Neutrophil (primary cell): ENCODE results near the gene CDK16.
A peak's percentile ranks its signal among the peaks of the same experiment; 100 is the strongest.

Experiments used
- H3K27ac ChIP-seq: fragments of 200-600 bp; sonication (generic); 2 replicates; pipeline ENCODE4 v1.5.1; 2016; ENCODE audit warnings: mild to moderate bottlenecking, moderate library complexity
- H3K27me3 ChIP-seq: fragments of 200-600 bp; sonication (generic); 2 replicates; pipeline ENCODE4 v1.6.0; 2016; ENCODE audit warnings: mild to moderate bottlenecking
- H3K36me3 ChIP-seq: fragments of 200-600 bp; sonication (generic); 2 replicates; pipeline ENCODE4 v1.5.1; 2017
- H3K4me1 ChIP-seq, 2 experiments: fragments of 200-600 bp in 1 of 2; sonication (generic) in 1 of 2; 1 replicate in 1 of 2; 2 replicates in 1 of 2; pipeline versions ENCODE4 v1.5.1 to v1.6.1; 2013 to 2016; ENCODE audit warnings: low read depth in 1 of 2, low read length in 1 of 2, mild to moderate bottlenecking in 1 of 2, moderate library complexity in 1 of 2; ENCODE audit not compliant: control insufficient read depth in 1 of 2, insufficient read depth in 1 of 2
- H3K4me3 ChIP-seq, 2 experiments: fragments of 200-600 bp in 1 of 2; sonication (generic) in 1 of 2; 1 replicate in 1 of 2; 2 replicates in 1 of 2; pipeline ENCODE4 v1.5.1; 2013 to 2016; ENCODE audit warnings: low read depth in 1 of 2, low read length in 1 of 2, mild to moderate bottlenecking in 1 of 2, moderate library complexity in 1 of 2
- H3K9me3 ChIP-seq: fragments of 200-600 bp; sonication (generic); 2 replicates; pipeline ENCODE4 v1.5.1; 2016
- TF ChIP-seq, protein P1 (sequence below): fragments of 200-600 bp; sonication (generic); IDR thresholded peaks from 2 replicates; pipeline ENCODE4 v1.5.1; 2016; ENCODE audit warnings: antibody characterized with exemption

CDK16 gene

DNA sequence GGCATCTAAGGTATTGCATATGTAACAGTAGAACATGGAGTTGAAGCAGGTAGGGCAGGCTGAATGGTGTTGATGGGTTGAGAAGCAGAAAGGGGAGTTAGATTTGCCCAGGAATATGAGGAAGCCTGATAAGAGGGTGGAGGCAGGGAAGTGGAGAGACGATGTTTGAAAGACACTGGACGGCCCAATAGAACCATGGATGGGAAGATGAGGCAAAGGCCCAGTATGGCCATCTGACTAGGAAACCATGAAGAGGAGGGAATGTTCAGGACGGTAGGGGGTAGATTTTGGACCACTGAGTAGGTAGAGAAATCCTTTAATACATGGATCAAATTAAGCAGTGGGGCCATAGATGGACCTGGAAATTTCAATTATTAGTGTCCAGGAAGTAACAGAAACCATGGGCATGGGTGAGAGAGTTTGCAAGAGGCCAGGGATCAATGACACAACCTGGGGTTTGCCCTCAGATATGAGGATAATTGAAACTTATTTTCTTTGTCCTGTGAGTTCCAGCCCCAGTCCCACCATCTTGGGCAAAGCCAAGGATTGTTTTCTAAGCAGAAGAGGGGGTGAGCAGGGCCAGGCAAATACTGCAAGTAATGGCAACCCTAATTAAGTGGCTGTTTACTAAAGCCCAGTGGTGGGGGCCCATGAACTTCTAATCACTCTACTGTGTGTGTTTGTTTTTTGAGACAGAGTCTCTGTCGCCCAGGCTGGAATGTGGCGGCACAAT, 11.8 kb downstream of the CDK16 start:
- H3K27me3 ChIP-seq, result no peaks in the 10 kb centered on the region
- no peak overlapping the region for H3K27ac ChIP-seq
- peaks cover 4 to 12% of the 10 kb centered on the region in 2 experiments for H3K4me1 ChIP-seq

DNA sequence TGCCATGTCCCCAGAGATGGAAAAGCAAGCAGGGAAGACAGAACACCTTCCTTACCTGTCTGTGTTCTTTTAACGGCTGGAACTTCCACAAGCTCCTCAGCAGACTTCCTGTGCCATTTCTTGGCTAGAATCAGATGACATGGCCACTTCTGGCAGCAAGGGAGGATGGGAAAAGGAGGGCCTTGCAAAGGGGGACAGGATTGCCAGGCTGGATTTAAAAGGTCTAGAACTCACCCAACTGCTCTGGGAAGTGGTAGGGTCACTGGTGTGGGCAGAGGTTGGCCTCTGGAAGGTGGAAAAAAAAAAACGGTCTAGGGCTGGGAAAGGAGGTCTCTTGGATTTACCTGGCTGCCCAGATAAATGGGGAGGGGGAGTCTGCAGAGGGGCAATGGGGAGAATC, 12.7 kb downstream of the CDK16 start:
- H3K4me3 ChIP-seq, result no peak overlapping the region
- H3K9me3 ChIP-seq, result no peaks in the 10 kb centered on the region
- H3K27me3 ChIP-seq, result no peaks in the 10 kb centered on the region
- H3K27ac ChIP-seq, result no peak overlapping the region
- H3K36me3 ChIP-seq, result peaks cover 25% of the 10 kb centered on the region
- TF ChIP-seq, protein P1, sequence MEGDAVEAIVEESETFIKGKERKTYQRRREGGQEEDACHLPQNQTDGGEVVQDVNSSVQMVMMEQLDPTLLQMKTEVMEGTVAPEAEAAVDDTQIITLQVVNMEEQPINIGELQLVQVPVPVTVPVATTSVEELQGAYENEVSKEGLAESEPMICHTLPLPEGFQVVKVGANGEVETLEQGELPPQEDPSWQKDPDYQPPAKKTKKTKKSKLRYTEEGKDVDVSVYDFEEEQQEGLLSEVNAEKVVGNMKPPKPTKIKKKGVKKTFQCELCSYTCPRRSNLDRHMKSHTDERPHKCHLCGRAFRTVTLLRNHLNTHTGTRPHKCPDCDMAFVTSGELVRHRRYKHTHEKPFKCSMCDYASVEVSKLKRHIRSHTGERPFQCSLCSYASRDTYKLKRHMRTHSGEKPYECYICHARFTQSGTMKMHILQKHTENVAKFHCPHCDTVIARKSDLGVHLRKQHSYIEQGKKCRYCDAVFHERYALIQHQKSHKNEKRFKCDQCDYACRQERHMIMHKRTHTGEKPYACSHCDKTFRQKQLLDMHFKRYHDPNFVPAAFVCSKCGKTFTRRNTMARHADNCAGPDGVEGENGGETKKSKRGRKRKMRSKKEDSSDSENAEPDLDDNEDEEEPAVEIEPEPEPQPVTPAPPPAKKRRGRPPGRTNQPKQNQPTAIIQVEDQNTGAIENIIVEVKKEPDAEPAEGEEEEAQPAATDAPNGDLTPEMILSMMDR, result no peak
- H3K4me1 ChIP-seq, result peaks cover 4 to 12% of the 10 kb centered on the region in 2 experiments

More for the DNA sequence above, 11.8 kb downstream of the CDK16 start:
- H3K9me3 ChIP-seq, result no peaks in the 10 kb centered on the region
- TF ChIP-seq, protein P1, result no peak
- H3K36me3 ChIP-seq, result peaks cover 34% of the 10 kb centered on the region
- H3K4me3 ChIP-seq, result no peak overlapping the region

DNA sequence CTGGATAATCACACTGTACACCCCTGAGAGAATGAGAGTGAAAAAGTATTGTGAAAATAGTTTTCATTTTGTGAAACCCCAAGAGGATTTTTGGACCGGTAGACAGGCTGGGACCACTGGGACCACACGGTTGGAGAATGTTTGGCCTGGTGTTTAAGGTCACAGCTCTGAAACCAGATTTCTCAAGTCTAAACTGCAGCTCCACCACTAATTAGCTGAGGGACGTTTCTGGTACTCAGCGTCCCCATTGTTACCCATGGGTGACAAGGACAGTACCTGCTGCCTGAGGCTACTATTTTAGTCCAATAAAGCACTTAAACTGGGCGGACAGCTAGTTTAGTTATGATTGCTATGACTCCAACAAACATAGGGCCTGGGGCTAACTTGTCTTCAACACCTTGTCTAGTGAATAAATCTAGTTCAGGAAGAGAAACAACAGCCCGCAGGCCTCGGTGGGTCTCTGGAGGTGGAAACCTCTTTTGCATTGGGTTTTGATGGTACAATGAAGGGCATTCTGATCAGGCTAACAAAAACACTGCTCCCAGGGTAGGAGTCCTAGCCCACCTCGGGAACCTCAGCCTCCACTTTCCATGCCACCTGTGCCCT, 13.8 kb downstream of the CDK16 start:
- Histone ChIP-seq H3K36me3 (peaks cover 14% of the 10 kb centered on the region), H3K4me3 (peak overlapping the region; percentile 67 to 70), H3K27me3 (no peaks in the 10 kb centered on the region), H3K9me3 (no peaks in the 10 kb centered on the region), H3K27ac (peak overlapping the region; percentile 99), H3K4me1 (peaks cover 4 to 12% of the 10 kb centered on the region in 2 experiments)
- TF ChIP-seq, protein P1, result no peak

DNA sequence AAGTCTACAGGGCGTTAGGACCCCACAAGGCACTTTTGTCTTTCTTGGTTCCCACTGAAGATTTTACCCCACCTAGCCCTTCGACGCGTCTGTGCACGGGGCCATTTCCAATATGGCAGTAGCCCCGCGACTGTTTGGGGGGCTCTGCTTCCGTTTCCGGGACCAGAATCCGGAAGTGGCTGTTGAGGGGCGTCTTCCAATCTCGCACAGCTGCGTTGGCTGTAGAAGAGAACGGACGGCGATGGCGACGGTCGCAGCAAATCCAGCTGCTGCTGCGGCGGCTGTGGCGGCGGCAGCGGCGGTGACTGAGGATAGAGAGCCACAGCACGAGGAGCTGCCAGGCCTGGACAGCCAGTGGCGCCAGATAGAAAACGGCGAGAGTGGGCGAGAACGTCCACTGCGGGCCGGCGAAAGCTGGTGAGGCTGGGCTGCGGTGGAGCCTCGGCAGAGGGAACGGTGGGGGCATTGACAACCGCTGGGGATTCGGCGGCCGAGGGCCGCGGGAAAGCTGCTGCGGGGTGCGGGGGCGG, 14.4 kb downstream of the CDK16 start, which contains the start of gene USP11:
TSS of gene USP11 (plus strand) at position 207 of the 530 bp plus-strand sequence. CDS start at position 242, 35 bp downstream.
- TF ChIP-seq, protein P1, result no peak
- no peaks in the 10 kb centered on the region for H3K27me3 ChIP-seq
- H3K27ac ChIP-seq, result peak within 1 kb of the TSS; percentile 99
- peak within 1 kb of the TSS; percentile 67 to 70 for H3K4me3 ChIP-seq
- peaks cover 10% of the 10 kb centered on the region for H3K36me3 ChIP-seq
- no peaks in the 10 kb centered on the region for H3K9me3 ChIP-seq
- peaks cover 4 to 12% of the 10 kb centered on the region in 2 experiments for H3K4me1 ChIP-seq

DNA sequence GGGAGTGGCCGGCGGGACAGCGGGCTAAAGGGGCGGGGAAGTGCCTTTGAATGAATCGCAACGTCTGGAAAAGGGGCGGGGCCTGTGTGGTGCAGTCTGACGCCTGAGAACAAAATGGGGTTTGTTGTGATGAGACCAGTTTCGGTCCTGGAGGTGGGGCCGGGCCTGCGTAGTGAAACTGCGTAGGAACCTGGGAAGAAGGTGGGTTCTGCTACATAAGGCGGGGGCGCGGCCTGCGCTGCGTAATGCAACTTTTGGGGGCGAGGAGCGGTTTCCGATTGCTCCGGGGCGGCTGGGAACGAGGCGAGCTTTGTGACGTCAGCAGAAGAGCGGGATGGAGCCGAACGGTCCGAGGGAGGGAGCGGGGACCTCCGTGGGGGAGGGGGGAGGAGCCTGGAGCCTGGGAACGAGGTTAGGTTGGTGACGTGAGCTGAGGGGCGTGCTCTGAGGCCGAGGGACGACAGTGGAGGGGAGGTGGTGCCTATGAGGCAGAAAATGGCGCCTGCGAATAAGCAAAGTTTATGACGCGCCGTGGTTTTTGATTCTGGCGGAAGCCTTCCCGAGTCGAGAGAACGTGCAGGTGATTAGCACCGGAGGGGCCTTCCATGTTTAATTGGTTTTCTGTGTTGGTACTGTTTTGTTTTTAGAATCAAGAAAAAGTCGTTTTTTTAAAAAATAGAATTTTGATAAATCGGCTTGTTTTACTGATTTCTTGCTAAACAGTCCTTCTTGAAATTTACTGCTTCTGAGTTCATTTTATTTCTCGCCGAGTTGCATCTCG, 15.0 kb downstream of the CDK16 start:
- H3K4me1 ChIP-seq, result peaks cover 4 to 12% of the 10 kb centered on the region in 2 experiments
- peaks cover 4% of the 10 kb centered on the region for H3K36me3 ChIP-seq
- peak overlapping the region; percentile 99 for H3K27ac ChIP-seq
- H3K27me3 ChIP-seq, result no peaks in the 10 kb centered on the region
- peak overlapping the region; percentile 67 to 70 for H3K4me3 ChIP-seq
- no peaks in the 10 kb centered on the region for H3K9me3 ChIP-seq
- TF ChIP-seq, protein P1, result no peak
